ENCODE data around the gene PHPT1. TPM values are rescaled to one million over a fixed set of nuclear protein-coding genes. Genes with fewer than 3 reads are reported as not detected.

The PHPT1 gene
- total and polyA plus RNA-seq, 2 donors, result 43.9 to 105 TPM

GRCh38 chr9:136808075-136808805 lies 41.0 kb upstream of the PHPT1 start:
- peak overlapping the region; percentile 51 for H3K27ac ChIP-seq (ENCODE audit: low read depth)
- H3K36me3 ChIP-seq (ENCODE audit: insufficient read depth), result peaks cover 3% of the 10 kb centered on the region
- no peak for DNase-seq (ENCODE audit: extremely low spot score)
- peak overlapping the region; percentile 98 for H3K4me3 ChIP-seq (ENCODE audit: low read depth, low read length)
- WGBS, result under 1% methylated on average over 93 of the region's 93 CpGs
- peaks cover 1% of the 10 kb centered on the region for H3K4me1 ChIP-seq (ENCODE audit: insufficient read depth)

- 8% methylated on average over 14 of the region's 14 CpGs for WGBS
- Histone ChIP-seq H3K36me3 (ENCODE audit: insufficient read depth) (peaks cover 3% of the 10 kb centered on the region), H3K27ac (ENCODE audit: low read depth) (no peak overlapping the region), H3K4me1 (ENCODE audit: insufficient read depth) (peaks cover 1% of the 10 kb centered on the region), H3K4me3 (ENCODE audit: low read depth, low read length) (peak overlapping the region; percentile 98)
- DNase-seq (ENCODE audit: extremely low spot score), result no peak
Measured at GRCh38 chr9:136808806-136809158, 40.4 kb upstream of the PHPT1 start.

- H3K4me3 ChIP-seq (ENCODE audit: low read depth, low read length), result no peak overlapping the region
- H3K4me1 ChIP-seq (ENCODE audit: insufficient read depth), result peaks cover 1% of the 10 kb centered on the region
- WGBS, result 93% methylated on average over 13 of the region's 13 CpGs
- H3K36me3 ChIP-seq (ENCODE audit: insufficient read depth), result peaks cover 3% of the 10 kb centered on the region
- no peak for DNase-seq (ENCODE audit: extremely low spot score)
- H3K27ac ChIP-seq (ENCODE audit: low read depth), result no peak overlapping the region
Measured at GRCh38 chr9:136814725-136815421, 34.3 kb upstream of the PHPT1 start.

GRCh38 chr9:136815422-136815782 lies 33.8 kb upstream of the PHPT1 start:
- Histone ChIP-seq H3K36me3 (ENCODE audit: insufficient read depth) (peaks cover 3% of the 10 kb centered on the region), H3K4me1 (ENCODE audit: insufficient read depth) (no peaks in the 10 kb centered on the region)
- 48% methylated on average over 1 of the region's 1 CpG for WGBS

GRCh38 chr9:136820971-136821825 lies 28.0 kb upstream of the PHPT1 start:
- H3K4me3 ChIP-seq (ENCODE audit: low read depth, low read length), result peak overlapping the region; percentile 28
- no peak for DNase-seq (ENCODE audit: extremely low spot score)
- WGBS, result 10% methylated on average over 83 of the region's 83 CpGs
- H3K4me1 ChIP-seq (ENCODE audit: insufficient read depth), result no peaks in the 10 kb centered on the region
- no peaks in the 10 kb centered on the region for H3K36me3 ChIP-seq (ENCODE audit: insufficient read depth)
- H3K27ac ChIP-seq (ENCODE audit: low read depth), result no peak overlapping the region

More at GRCh38 chr9:136815422-136815782, 33.8 kb upstream of the PHPT1 start:
- Histone ChIP-seq H3K4me3 (ENCODE audit: low read depth, low read length) (no peak overlapping the region), H3K27ac (ENCODE audit: low read depth) (no peak overlapping the region)
- DNase-seq (ENCODE audit: extremely low spot score), result no peak

- peak overlapping the region; percentile 28 for H3K4me3 ChIP-seq (ENCODE audit: low read depth, low read length)
- WGBS, result 63% methylated on average over 42 of the region's 42 CpGs
- no peaks in the 10 kb centered on the region for H3K4me1 ChIP-seq (ENCODE audit: insufficient read depth)
- no peak overlapping the region for H3K27ac ChIP-seq (ENCODE audit: low read depth)
- no peaks in the 10 kb centered on the region for H3K36me3 ChIP-seq (ENCODE audit: insufficient read depth)
- DNase-seq (ENCODE audit: extremely low spot score), result no peak
Measured at GRCh38 chr9:136821826-136822544, 27.2 kb upstream of the PHPT1 start.

- 88% methylated on average over 30 of the region's 30 CpGs for WGBS
- Histone ChIP-seq H3K36me3 (ENCODE audit: insufficient read depth) (no peaks in the 10 kb centered on the region), H3K27ac (ENCODE audit: low read depth) (no peak overlapping the region), H3K4me1 (ENCODE audit: insufficient read depth) (no peaks in the 10 kb centered on the region), H3K4me3 (ENCODE audit: low read depth, low read length) (no peak overlapping the region)
- no peak for DNase-seq (ENCODE audit: extremely low spot score)
Measured at GRCh38 chr9:136823136-136824046, 25.8 kb upstream of the PHPT1 start.

- no peak for DNase-seq (ENCODE audit: extremely low spot score)
- Histone ChIP-seq H3K4me1 (ENCODE audit: insufficient read depth) (no peaks in the 10 kb centered on the region), H3K27ac (ENCODE audit: low read depth) (no peak overlapping the region), H3K4me3 (ENCODE audit: low read depth, low read length) (no peak overlapping the region), H3K36me3 (ENCODE audit: insufficient read depth) (no peaks in the 10 kb centered on the region)
- 91% methylated on average over 21 of the region's 21 CpGs for WGBS
Measured at GRCh38 chr9:136824496-136825225, 24.5 kb upstream of the PHPT1 start.

- H3K4me1 ChIP-seq (ENCODE audit: insufficient read depth), result no peaks in the 10 kb centered on the region
- no peaks in the 10 kb centered on the region for H3K36me3 ChIP-seq (ENCODE audit: insufficient read depth)
- WGBS, result 90% methylated on average over 44 of the region's 44 CpGs
- DNase-seq (ENCODE audit: extremely low spot score), result no peak
- H3K27ac ChIP-seq (ENCODE audit: low read depth), result no peak overlapping the region
- H3K4me3 ChIP-seq (ENCODE audit: low read depth, low read length), result no peak overlapping the region
Measured at GRCh38 chr9:136825295-136826187, 23.7 kb upstream of the PHPT1 start.

- DNase-seq (ENCODE audit: extremely low spot score), result no peak
- no peak overlapping the region for H3K4me3 ChIP-seq (ENCODE audit: low read depth, low read length)
- no peaks in the 10 kb centered on the region for H3K36me3 ChIP-seq (ENCODE audit: insufficient read depth)
- WGBS, result 92% methylated on average over 17 of the region's 17 CpGs
- no peak overlapping the region for H3K27ac ChIP-seq (ENCODE audit: low read depth)
- H3K4me1 ChIP-seq (ENCODE audit: insufficient read depth), result no peaks in the 10 kb centered on the region
Measured at GRCh38 chr9:136826188-136826541, 23.0 kb upstream of the PHPT1 start.

- H3K4me1 ChIP-seq (ENCODE audit: insufficient read depth), result no peaks in the 10 kb centered on the region
- H3K4me3 ChIP-seq (ENCODE audit: low read depth, low read length), result no peak overlapping the region
- 89% methylated on average over 24 of the region's 24 CpGs for WGBS
- no peaks in the 10 kb centered on the region for H3K36me3 ChIP-seq (ENCODE audit: insufficient read depth)
- DNase-seq (ENCODE audit: extremely low spot score), result no peak
- H3K27ac ChIP-seq (ENCODE audit: low read depth), result no peak overlapping the region
Measured at GRCh38 chr9:136826703-136827582, 22.3 kb upstream of the PHPT1 start.
